ENCODE measurements around the gene DCAF11. TPM values are rescaled to one million over a fixed set of nuclear protein-coding genes. Genes with fewer than 3 reads are reported as not detected.

DCAF11 gene
- total RNA-seq, 6 donors from 2014 or later, result 68.4 to 138 (median 95.0) TPM

- no peaks in the 10 kb centered on the region for H3K9me3 ChIP-seq
- H3K4me3 ChIP-seq, result no peak overlapping the region
- peak in 1 of 2 donors; percentile 70 for DNase-seq
- H3K27me3 ChIP-seq, result no peaks in the 10 kb centered on the region
- peaks cover 30 to 52% (median 31%) of the 10 kb centered on the region in 4 donors for H3K4me1 ChIP-seq
- no peak for ATAC-seq (ENCODE audit: low FRiP score in 2 of 2)
- peaks cover 35 to 83% (median 62%) of the 10 kb centered on the region in 4 donors for H3K36me3 ChIP-seq
- no peak for TF ChIP-seq POLR2A (IDR thresholded peaks at IDR 0.05)
- TF ChIP-seq EP300 (IDR thresholded peaks at IDR 0.05), result no peak
- no peak for TF ChIP-seq CTCF (IDR thresholded peaks at IDR 0.05)
- TF ChIP-seq POLR2AphosphoS5 (IDR thresholded peaks at IDR 0.05), result no peak
- WGBS, 2 donors, result 83 to 97% methylated on average over 9 of the region's 14 CpGs
- H3K27ac ChIP-seq, result peak overlapping the region in 1 of 4 donors; percentile 90
These were observed 50.0 kb downstream of the DCAF11 start for GRCh38 chr14:24164518-24164991.

DNA sequence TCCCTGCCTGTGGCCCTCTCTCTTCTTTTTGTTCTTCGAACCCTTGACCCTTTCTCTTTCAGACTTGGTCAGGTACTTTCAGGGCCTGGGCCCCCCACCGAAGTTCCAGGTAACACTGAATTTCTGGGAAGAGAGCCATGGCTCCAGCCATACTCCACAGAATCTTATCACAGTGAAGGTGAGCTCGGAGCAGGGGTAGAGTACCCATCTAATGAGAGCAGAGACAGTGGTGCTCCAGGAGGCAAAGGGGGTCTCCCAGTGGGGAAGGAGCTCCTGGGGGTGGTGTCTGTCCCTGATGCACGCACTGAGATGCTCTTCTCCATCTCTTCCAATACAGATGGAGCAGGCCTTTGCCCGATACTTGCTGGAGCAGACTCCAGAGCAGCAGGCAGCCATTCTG, 51.2 kb downstream of the DCAF11 start:
- H3K27ac ChIP-seq, result no peak overlapping the region

DNA sequence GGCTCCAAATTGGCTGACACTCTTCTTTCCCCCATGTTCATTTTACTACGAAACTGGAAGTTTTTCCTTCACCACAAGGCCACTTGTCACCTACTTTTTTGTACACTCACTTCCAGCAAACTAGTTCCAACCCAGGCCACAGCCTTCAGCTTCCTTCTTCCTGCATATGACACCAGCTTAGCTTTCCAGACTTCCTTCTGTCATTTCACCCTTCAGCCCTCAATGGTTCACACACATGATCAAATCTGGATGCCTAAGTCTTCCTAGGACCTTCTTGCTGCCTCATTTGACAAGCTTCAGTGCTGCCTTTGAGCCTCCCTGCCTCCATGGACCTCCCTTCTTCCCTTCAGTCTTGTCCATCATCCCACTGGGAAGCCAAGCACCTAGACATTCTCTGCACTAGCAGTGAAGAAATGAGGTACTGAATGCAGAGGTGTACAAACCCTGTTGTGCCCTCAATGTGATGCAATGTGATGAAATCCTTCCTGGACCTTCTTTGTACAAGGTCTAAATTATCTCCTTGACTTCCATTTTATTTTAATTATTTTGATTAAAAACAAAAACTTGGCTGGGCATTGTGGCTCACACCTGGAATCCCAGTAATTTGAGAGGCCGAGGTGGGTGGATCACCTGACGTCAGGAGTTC, 53.0 kb downstream of the DCAF11 start:
- WGBS, 2 donors, result 77 to 81% methylated on average over 3 of the region's 3 CpGs
- no peak overlapping the region for H3K4me3 ChIP-seq
- no peaks in the 10 kb centered on the region for H3K27me3 ChIP-seq
- no peaks in the 10 kb centered on the region for H3K9me3 ChIP-seq
- DNase-seq (peak in 1 of 2 donors; percentile 41), ATAC-seq (ENCODE audit: low FRiP score in 2 of 2) (no peak)
- TF ChIP-seq EP300 (IDR thresholded peaks at IDR 0.05) (no peak), POLR2A (IDR thresholded peaks at IDR 0.05) (no peak), CTCF (IDR thresholded peaks at IDR 0.05) (no peak), POLR2AphosphoS5 (IDR thresholded peaks at IDR 0.05) (no peak)
- peaks cover 18 to 41% (median 20%) of the 10 kb centered on the region in 4 donors for H3K4me1 ChIP-seq
- peak overlapping the region in 2 of 4 donors; percentile 12 to 24 for H3K27ac ChIP-seq
- H3K36me3 ChIP-seq, result peaks cover 35 to 85% (median 61%) of the 10 kb centered on the region in 4 donors

More for the DNA sequence above, 51.2 kb downstream of the DCAF11 start:
- DNase-seq (no peak), ATAC-seq (ENCODE audit: low FRiP score in 2 of 2) (no peak)
- peaks cover 35 to 80% (median 57%) of the 10 kb centered on the region in 4 donors for H3K36me3 ChIP-seq
- no peaks in the 10 kb centered on the region for H3K27me3 ChIP-seq
- 82 to 84% methylated on average over 5 of the region's 5 CpGs for WGBS, 2 donors
- no peak overlapping the region for H3K4me3 ChIP-seq
- no peaks in the 10 kb centered on the region for H3K9me3 ChIP-seq
- TF ChIP-seq POLR2AphosphoS5 (IDR thresholded peaks at IDR 0.05) (no peak), CTCF (IDR thresholded peaks at IDR 0.05) (no peak), POLR2A (IDR thresholded peaks at IDR 0.05) (no peak), EP300 (IDR thresholded peaks at IDR 0.05) (no peak)
- H3K4me1 ChIP-seq, result peaks cover 25 to 44% (median 26%) of the 10 kb centered on the region in 4 donors

GRCh38 chr14:24171422-24172260, 57.1 kb downstream of the DCAF11 start, which contains the start of gene REC8:
TSS of gene REC8 (plus strand) at chr14:24172080. CDS start at chr14:24172553, 473 bp downstream.
- peaks cover 0 to 10% (median 6%) of the 10 kb centered on the region in 4 donors for H3K4me1 ChIP-seq
- DNase-seq (peak; percentile 84 to 91), ATAC-seq (ENCODE audit: low FRiP score in 2 of 2) (peak; percentile 72 to 84)
- H3K27ac ChIP-seq, result peak within 1 kb of the TSS in 3 of 4 donors; percentile 10 to 52 (median 22)
- TF ChIP-seq POLR2A (IDR thresholded peaks at IDR 0.05) (peak in 1 of 4 donors; percentile 35), EP300 (IDR thresholded peaks at IDR 0.05) (no peak), CTCF (IDR thresholded peaks at IDR 0.05) (no peak), POLR2AphosphoS5 (IDR thresholded peaks at IDR 0.05) (no peak)
- peak within 1 kb of the TSS in 3 of 4 donors; percentile 34 to 45 (median 43) for H3K4me3 ChIP-seq
- no peaks in the 10 kb centered on the region for H3K27me3 ChIP-seq
- WGBS, 2 donors, result 34 to 39% methylated on average over 27 to 54 of the region's 63 CpGs
- H3K9me3 ChIP-seq, result no peaks in the 10 kb centered on the region
- H3K36me3 ChIP-seq, result peaks cover 3 to 75% (median 44%) of the 10 kb centered on the region in 4 donors

Measured in upper lobe of left lung (tissue), 6 donors.